Measurements from ENCODE around the gene PLEKHG4. TPM values are rescaled to one million over a fixed set of nuclear protein-coding genes. Genes with fewer than 3 reads are reported as not detected.
A peak's percentile ranks its signal among the peaks of the same experiment; 100 is the strongest.

PLEKHG4 gene
- total and polyA plus RNA-seq, 3 donors from 2014 or later: 86.5 to 137 (median 102) TPM

- TF ChIP-seq CTCF (IDR thresholded peaks at IDR 0.05) (no peak), POLR2A (IDR thresholded peaks at IDR 0.05) (no peak)
- 59 to 70% methylated on average over 2 to 13 of the region's 13 CpGs for WGBS, 2 donors
- H3K36me3 ChIP-seq (ENCODE audit: low read depth, missing control alignments): no peaks in the 10 kb centered on the region
- peaks cover 17% of the 10 kb centered on the region for H3K4me1 ChIP-seq
- peak; percentile 32 for DNase-seq
- peak overlapping the region in 1 of 2 donors; percentile 36 for H3K27ac ChIP-seq
- intact Hi-C loops (cut with DNase I; ENCODE audit: low total_unique reads): no loop called here
- no peaks in the 10 kb centered on the region for H3K9me3 ChIP-seq
- H3K27me3 ChIP-seq: no peaks in the 10 kb centered on the region
- peak overlapping the region; percentile 65 to 67 for H3K4me3 ChIP-seq
These were observed 1.1 kb upstream of the PLEKHG4 start for GRCh38 chr16:67277999-67278772.

- H3K9me3 ChIP-seq: no peaks in the 10 kb centered on the region
- DNase-seq: peak; percentile 20
- peak overlapping the region; percentile 65 to 67 for H3K4me3 ChIP-seq
- intact Hi-C loops (cut with DNase I; ENCODE audit: low total_unique reads): no loop called here
- H3K4me1 ChIP-seq: peaks cover 17% of the 10 kb centered on the region
- WGBS, 2 donors: 0 to 4% methylated on average over 7 to 8 of the region's 42 CpGs
- H3K27ac ChIP-seq: peak overlapping the region in 1 of 2 donors; percentile 36
- no peaks in the 10 kb centered on the region for H3K36me3 ChIP-seq (ENCODE audit: low read depth, missing control alignments)
- no peak for TF ChIP-seq CTCF (IDR thresholded peaks at IDR 0.05)
- H3K27me3 ChIP-seq: no peaks in the 10 kb centered on the region
These were observed 498 bp upstream of the PLEKHG4 start for GRCh38 chr16:67278773-67279295.

GRCh38 chr16:67280090-67281015 lies 1.0 kb downstream of the PLEKHG4 start:
- DNase-seq: no peak
- no peaks in the 10 kb centered on the region for H3K27me3 ChIP-seq

More at GRCh38 chr16:67280090-67281015, 1.0 kb downstream of the PLEKHG4 start:
- Histone ChIP-seq H3K27ac (no peak overlapping the region), H3K4me1 (peaks cover 17% of the 10 kb centered on the region), H3K36me3 (ENCODE audit: low read depth, missing control alignments) (no peaks in the 10 kb centered on the region), H3K9me3 (no peaks in the 10 kb centered on the region), H3K4me3 (peak overlapping the region in 1 of 2 donors; percentile 65)
- 93 to 96% methylated on average over 7 to 15 of the region's 15 CpGs for WGBS, 2 donors
- intact Hi-C loops (cut with DNase I; ENCODE audit: low total_unique reads): loop anchor here (10.0 kb wide), 1 partner anchor 54 kb away; no protein-coding TSS in a partner anchor
- TF ChIP-seq CTCF (IDR thresholded peaks at IDR 0.05) (no peak), POLR2A (IDR thresholded peaks at IDR 0.05) (no peak)

All from testis (tissue), 3 donors.